ENCODE data around the gene NAV1.

Gene NAV1

DNA sequence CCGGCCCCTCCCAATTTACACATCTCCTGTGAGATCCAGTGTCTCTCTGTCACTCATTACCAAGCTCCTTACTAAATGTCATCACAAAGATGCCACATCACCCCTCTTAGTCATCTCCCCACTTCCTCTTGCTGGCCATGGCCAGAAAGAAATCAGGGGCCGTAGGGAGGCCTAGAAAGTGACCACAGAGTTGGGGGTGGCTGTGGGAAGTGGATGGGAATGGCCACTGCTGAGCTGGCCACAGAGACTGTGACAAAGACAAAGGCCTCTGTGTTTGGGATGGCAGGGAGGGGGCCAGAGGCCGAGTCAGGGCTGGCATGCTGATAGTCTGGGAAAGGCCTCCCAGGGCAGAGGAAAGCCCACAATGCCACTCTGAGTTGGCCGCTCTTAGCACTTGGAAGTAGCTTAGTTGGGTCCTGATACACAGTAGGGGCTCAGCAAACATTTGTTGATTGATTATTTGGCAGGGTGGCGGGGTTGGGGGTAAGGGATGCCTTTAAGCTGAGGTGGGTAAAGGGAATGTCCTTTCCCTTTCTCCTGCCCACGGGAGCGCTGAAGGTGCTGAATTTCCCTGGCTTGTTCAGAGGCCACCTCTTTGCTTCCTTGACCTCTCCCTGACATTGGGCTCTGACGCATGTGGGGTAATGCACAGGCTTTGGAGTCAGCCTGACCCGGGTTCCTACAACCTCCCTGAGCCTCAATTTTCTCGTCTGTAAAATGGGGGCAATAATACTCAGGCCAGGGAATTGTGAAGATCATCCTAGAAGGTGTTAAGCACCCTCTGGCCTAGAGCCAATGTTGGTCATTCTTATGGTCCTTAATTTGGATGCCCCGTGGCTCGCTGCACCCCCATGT lies 13.2 kb downstream of the NAV1 start:
- peak; percentile 87 for DNase-seq

DNA sequence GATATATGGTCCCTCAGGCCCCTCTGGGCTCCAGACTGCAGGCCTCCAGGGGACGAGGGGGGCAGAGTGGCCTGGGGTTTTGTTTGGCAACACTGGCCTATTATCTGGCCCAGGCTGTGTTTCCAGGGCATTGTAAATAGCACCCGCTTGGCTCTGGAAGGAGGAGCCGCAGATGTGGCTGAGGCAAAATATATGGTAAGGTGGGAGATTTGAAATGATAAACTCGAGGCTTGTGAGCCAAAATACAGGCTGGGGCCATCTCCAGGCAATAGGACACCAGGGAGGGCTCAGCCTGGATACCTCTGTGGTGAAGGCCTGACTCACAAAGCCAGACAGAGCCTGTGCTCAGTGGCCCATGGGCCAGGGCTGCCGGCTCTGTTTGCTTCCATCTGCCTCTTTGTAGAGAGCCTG lies 14.0 kb downstream of the NAV1 start:
- peak; percentile 84 for DNase-seq

DNA sequence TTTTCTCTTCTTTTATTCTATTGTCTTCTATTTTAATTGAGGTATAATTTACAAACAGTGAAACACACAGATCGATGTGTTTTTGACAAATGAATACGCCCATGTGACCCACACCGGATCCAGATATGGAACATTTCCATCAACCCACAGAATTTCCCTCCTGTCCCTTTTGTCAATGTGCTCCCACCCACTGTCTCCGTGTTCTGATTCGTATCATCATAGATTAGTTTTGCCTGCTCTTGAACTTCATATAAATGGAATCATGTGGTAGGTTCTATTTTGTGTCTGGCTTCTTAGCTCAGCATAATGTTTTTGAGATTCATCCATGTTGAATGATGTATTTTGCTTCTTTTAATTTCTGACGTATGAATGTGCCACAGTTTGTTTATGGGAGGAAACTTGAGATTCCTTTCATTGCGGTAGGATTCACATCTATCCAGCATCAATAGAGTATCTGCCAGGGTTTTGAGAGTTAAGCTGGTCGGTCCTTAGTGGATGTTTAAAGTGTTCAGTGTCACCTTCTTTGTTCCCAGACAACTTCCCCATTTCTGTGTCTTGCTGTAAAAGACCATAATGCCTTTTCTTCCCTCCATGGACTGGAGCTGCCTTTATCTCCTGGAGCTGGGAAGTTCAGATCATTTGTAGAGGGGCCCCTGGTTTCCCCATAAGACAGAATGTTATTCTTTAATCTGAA lies 14.7 kb downstream of the NAV1 start:
- peak; percentile 51 for DNase-seq

- DNase-seq, result no peak
These were observed 15.3 kb downstream of the NAV1 start for GRCh38 chr1:201554190-201554600.

DNA sequence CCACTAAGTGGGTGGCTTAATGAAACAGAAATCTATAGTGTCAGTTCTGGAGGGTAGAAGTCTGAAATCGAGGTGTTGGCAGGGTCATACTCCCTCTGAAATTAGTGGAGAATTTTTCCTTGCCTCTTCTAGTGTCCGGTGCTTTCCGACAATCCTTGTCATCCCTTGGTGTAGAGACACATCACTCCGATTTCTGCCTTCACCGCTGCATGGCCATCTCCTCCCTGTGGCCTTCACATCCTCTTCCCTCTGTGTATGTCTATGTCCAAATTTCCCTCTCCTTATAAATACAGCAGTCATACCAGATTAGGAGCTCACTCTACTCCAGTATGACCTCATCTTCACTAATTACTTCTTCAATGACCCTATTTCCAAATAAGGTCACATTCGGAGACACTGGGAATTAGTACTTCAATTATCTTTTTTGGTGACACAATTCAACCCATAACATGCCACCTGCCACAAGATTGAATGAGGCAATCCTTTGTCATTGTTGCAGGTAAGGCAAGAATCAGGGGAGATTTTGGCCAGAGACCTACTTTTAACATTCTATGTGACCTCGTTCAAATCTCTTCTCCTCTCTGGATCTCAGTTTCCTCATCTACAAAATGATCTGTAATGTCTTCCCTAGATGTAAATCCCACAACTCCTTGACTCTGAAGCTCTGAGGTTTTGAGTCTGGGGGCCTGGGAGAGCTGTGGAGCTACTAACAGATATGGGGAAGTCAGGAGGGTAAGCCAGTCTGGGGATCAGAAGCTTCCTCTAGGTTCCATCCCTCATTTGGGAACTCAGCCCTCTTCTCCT lies 16.1 kb downstream of the NAV1 start:
- no peak for DNase-seq

DNA sequence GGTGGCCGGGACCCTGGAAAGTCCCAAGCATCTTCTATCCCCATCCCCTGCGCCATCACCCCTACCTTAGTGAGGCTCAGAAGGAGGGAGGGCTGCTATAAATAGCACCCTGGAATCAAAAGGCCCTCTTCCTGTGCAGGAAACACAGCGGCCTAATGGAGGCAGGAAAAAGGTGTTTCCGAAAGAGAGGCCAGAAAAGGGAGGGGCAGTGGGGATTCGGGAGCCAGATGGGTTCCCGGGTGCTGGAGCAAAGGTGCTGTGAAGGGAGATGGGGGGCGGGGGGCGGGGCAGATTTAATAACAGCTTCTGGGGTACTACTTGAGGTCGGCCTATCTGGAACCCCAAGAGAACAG lies 16.6 kb downstream of the NAV1 start:
- no peak for DNase-seq

DNA sequence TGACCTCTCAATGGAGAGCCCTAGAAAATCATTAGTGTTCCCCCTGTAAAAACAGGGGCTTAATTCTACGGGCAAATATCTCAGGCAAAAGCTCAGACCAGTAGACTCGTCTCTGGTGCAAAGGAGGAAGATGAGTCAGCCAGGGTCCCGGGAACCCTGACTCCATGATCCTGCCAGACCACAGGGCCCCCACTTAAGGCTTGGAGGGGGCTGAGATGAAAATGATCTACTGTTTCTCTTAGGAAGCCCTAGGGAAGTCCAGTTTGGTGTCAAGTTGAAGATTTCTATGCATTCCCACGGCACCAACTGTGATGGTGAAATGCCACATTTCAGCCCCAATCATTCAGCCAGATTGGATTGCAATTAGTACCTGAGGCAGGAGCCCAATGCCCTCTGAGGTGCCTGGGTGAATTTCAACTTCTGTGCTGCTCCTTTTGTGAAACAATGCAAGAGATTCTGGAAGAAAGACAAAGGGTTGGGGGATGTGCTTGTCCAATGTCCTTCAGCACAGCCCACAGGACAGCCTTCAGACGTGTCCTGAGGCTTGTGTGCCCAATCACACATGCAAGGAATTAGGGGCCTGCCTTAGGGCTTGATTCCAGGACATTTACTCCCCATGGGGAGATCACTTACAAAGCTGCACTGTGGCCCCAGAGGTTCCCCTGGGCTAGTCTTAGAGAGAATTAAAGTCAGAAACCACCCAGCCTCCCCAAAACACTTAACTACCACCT lies 18.1 kb downstream of the NAV1 start:
- DNase-seq, result peak; percentile 52

DNA sequence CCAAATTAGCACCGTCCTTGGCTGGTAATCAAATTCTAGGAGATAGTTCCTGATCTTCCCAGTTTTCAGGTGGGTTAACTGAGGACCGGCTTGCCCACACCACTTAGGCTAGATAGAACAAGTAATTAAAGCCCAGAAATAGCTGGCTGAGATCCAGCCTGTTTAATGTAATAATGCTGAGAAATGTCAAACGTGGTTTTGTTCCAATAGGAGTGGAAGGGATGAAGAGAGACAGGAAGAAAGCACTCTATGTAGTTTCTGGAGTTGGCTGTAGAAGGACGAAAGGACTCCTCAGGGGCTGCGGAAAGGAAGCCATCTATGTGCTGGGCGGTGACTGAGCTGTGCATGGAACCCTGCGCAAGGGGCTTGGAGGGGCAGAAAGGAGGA lies 18.6 kb downstream of the NAV1 start:
- peak; percentile 52 for DNase-seq

DNA sequence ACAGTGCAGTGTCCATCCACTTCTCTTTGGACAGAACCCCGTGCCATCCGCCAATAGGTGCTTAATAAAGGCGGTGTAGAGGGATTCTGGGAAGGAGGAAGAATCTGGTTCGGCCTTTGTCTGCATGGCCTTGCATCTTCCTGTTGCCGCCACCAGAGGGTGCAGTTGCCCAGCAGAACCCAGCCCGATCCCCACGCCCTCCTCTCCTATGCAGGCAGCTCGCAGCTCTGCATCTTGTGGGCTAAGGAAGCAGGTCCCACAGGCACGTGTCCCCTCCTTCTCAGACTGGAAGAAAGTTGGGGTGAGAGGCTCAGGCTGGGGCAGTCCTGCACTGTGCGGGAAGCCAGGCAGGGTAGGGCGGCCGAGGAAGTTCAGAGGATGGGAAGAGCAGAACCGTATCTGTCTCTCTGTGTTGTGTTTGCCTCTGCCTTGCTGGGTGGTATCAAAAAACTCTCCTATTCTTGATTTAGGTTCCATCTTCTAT lies 20.8 kb downstream of the NAV1 start:
- peak; percentile 83 for DNase-seq

- DNase-seq, result no peak
These were observed 21.6 kb downstream of the NAV1 start for GRCh38 chr1:201560328-201561194.

GRCh38 chr1:201561195-201561564 lies 22.3 kb downstream of the NAV1 start:
- DNase-seq, result peak; percentile 35

DNA sequence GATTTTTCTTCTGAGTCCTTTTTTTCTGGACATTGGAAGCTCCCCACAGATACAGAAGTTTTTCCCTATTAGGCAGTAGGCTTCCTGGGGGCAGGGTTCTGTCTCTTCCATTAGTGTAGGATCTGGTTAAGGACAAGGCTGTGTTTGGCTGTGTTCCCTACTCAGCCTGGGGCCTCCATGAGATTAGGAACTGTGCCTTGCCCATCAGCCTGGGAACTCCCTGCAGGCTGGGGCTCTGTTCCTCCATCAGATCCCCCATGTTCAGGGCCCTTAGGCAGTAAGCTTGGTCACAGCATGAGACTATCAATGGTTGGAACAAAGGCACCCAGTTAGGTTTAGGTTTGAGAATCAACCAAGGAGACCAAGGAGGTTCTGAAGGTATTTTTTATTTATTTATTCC lies 22.7 kb downstream of the NAV1 start:
- DNase-seq, result peak; percentile 53

DNA sequence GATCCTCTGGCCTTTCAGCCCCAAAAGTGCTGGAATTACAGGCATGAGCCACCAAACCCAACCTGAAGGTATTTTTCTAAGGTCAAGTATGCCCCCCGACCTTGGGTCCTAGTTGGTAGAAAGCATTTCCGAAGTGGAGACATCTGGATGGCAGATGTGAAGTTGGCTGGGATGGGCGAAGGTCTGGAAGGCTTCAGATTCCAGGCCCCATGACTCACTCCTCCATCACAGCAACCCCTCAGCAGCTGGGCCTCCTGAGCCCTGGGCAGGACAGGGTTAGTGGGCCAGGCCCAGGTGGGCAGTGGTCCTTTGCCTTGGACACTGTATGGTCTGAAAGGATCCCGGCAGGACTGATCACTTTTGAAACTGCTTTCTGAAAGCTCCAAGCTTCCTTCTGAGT lies 23.3 kb downstream of the NAV1 start:
- DNase-seq, result peak; percentile 92

DNA sequence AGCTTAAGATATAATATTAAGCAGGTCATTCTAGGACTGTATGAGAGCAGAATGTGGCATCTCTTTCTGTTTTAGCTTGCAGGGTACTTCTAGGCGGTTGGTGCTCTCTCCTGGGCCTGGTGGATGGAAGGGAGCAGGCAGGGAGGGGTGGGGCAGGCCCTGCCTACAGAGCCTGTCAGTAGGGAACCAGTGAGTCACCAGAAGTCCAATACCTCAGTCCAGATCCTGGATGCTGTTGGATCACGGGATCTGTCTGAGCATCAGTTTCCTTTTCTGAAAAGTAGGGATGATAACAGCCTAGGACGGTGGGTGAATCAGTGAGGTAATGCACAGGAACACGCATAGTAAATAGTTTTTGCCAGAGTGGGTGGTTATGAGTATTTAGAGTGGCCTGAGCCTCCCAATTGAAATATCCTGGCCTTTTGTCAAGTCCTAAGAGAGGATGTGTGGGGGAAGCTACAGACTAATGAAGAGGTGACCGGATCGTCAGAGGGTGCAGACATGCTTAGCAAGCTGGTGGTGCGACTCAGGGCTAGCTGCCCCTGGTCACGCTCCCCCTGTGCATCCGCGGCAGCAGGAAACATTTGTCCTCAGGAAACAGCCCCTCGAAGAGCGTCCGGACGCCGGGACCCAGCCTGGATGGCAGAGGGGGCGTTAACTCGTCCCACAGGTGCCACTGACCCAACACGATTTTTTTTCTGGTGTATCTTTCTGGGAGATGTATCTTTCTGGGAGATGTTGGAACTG lies 23.9 kb downstream of the NAV1 start:
- peak; percentile 94 for DNase-seq

- no peak for DNase-seq
These were observed 24.5 kb downstream of the NAV1 start for GRCh38 chr1:201563406-201563780.

DNA sequence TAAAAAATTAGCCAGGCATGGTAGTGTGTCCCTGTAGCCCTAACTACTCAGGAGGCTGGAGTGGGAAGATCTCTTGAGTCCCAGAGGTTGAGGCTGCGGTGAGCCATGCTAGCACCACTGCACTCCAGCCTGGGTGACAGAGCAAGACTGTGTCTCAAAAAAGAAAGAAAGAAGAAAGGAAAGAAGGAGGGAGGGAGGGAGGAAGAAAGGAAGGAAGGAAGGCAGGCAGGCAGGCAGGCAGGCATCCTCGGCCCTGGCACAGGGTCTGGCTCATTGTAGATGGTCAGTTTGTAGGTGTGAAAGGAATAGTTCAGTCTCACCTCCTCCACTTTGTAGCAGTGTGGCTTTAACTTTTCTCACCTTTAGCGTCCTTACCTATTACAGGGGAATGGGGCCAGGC lies 25.0 kb downstream of the NAV1 start:
- DNase-seq, result no peak

GRCh38 chr1:201565024-201565730 lies 26.2 kb downstream of the NAV1 start:
- no peak for DNase-seq

DNA sequence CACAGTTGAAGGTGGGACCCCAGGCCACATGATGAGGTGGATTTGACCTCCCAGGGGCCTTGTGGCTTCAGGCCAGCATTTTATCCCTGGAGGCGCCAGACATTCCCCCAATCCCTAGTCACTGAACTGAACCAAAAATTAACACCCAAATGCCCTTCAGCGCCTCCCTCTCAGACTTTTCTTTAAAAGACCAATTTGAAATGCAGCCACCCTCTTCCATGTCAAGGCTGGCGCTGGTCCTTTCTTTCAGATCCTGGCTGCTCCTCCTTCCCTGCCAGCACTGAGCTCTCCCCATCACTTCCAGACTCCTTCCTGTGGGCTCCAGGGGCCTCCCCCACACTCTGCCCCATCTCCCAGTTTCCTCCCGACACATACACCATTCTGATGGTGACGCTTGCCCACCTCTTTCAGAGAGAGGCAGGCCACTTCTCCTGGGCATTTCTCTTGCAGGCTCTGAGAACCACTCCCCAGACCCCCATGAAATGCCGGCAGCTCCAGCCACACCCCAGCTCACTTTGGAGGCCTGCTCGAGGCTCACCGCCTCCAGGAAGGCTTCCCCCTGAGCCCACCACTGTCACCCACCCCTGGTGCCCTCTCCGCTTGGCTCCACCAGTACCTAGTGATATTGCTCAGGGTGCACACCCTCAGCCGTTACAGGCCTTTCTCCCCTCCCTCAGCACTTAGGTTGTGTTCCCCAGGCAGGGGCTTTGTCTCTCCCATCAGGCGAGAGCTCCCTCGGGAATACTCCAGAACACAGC lies 27.0 kb downstream of the NAV1 start:
- no peak for DNase-seq

GRCh38 chr1:201566529-201566823 lies 27.5 kb downstream of the NAV1 start:
- DNase-seq, result no peak
